ENCODE data around the gene TMEM119. TPM values are rescaled to one million over a fixed set of nuclear protein-coding genes. Genes with fewer than 3 reads are reported as not detected.

TMEM119 gene
- polyA plus RNA-seq, 1 of the 3 experiments (the other 2 are of a cell fraction) = 25.7 TPM

DNA sequence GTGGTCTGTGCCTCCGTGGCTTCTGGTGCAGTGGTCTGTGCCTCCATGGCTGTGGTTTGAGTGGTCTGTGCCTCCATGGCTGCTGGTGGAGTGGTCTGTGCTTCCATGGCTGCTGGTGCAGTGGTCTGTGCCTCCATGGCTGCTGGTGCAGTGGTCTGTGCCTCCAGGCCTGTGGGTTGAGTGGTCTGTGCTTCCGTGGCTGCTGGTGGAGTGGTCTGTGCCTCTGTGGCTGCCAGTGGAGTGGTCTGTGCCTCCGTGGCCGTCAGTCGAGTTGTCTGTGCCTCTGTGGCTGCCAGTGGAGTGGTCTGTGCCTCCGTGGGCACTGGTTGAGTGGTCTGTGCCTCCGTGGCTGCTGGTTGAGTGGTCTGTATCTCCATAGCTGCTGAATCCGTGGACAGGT, 25.7 kb upstream of the TMEM119 start:
- Histone ChIP-seq H2AFZ (ENCODE audit: low read depth) (no peak overlapping the region), H3K9me3 (no peaks in the 10 kb centered on the region), H3K79me2 (ENCODE audit: insufficient read depth) (no peaks in the 10 kb centered on the region), H3K9ac (no peak overlapping the region), H3K27me3 (ENCODE audit: insufficient read depth) (no peaks in the 10 kb centered on the region), H3K36me3 (replicated peaks in 1 of 2; ENCODE audit: control insufficient read depth in 1 of 2, insufficient read depth in 2 of 2, low read length in 1 of 2) (no peaks in the 10 kb centered on the region), H3K4me2 (no peak overlapping the region), H4K20me1 (ENCODE audit: insufficient read depth) (no peaks in the 10 kb centered on the region), H3K4me1 (ENCODE audit: control insufficient read depth in 1 of 2, insufficient read depth in 2 of 2, low read depth in 1 of 2, low read length in 1 of 2) (peaks cover 3 to 8% of the 10 kb centered on the region in 2 experiments; a peak in 3 of 4 replicates), H3K4me3 (ENCODE audit: low read depth in 2 of 2, low read length in 1 of 2) (no peak overlapping the region), H3K27ac (ENCODE audit: low read depth in 2 of 2, low read length in 1 of 2) (no peak overlapping the region), H3F3A (replicated peaks; ENCODE audit: insufficient read depth) (peaks cover 4% of the 10 kb centered on the region), H3K9me2 (no peaks in the 10 kb centered on the region)
- DNase-seq = no peak
- TF ChIP-seq NRF1 (IDR thresholded peaks at IDR 0.05; ENCODE audit: low read depth, low read length) (no peak), ELF1 (IDR thresholded peaks at IDR 0.05) (no peak), FOSL2 (IDR thresholded peaks at IDR 0.05; ENCODE audit: borderline replicate concordance, low read depth) (no peak), TAF1 (IDR thresholded peaks at IDR 0.05; ENCODE audit: borderline replicate concordance, low read depth, low read length) (no peak), EZH2phosphoT487 (IDR thresholded peaks at IDR 0.05; ENCODE audit: borderline replicate concordance, low read depth) (no peak), GATA2 (CRISPR knock-in tag; IDR thresholded peaks at IDR 0.05) (no peak), RCOR1 (IDR thresholded peaks at IDR 0.05; ENCODE audit: low read length) (no peak)
- TF ChIP-seq, protein P1, sequence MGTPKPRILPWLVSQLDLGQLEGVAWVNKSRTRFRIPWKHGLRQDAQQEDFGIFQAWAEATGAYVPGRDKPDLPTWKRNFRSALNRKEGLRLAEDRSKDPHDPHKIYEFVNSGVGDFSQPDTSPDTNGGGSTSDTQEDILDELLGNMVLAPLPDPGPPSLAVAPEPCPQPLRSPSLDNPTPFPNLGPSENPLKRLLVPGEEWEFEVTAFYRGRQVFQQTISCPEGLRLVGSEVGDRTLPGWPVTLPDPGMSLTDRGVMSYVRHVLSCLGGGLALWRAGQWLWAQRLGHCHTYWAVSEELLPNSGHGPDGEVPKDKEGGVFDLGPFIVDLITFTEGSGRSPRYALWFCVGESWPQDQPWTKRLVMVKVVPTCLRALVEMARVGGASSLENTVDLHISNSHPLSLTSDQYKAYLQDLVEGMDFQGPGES (IDR thresholded peaks at IDR 0.05; ENCODE audit: low read depth, low read length) = no peak
- WGBS (ENCODE audit: low lambda C conversion rate) = 83% methylated on average over 1 of the region's 8 CpGs
- ChIA-PET POLR2A (no interaction called here), CTCF (interaction anchor here (19.2 kb wide), 1 partner anchor 57 kb away, joined by 503 read pairs; the partner anchor contains the start of genes ISCU and SART3)

DNA sequence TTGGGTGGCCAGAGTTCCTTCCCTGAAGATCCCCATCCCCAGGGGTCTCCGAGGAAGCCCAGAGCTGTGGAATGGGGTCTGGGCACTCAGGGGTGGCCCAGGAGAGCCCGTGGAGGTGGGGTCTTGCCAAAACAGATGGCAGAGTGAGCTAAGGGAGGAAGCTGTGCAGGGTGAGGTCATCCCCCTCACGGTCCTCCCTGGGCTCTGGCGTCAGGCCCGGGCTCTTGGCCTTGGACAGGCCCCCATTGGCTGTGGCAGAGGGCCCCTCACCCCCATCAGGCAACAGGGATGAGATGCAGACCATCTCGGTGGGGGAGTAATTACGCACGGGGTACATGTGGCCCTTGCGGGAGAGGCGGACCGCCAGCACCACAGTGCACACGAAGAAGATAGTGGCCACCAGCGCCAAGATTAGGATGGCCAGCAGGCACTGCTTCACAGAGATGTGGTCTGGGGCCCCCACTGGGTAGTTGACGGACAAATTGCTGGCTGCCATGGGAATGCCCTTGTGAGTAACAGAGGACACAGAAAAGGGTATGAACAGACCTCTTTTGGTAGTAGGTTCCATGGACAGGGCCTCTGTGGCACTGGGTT, 25.1 kb upstream of the TMEM119 start:
- 77% methylated on average over 14 of the region's 14 CpGs for WGBS (ENCODE audit: low lambda C conversion rate)
- no peak for DNase-seq
- POLR2A ChIA-PET = no interaction called here

More for the DNA sequence above, 25.1 kb upstream of the TMEM119 start:
- CTCF ChIA-PET = interaction anchor here (1.1 to 19.2 kb wide), 2 partner anchors 41 to 56 kb away, joined by 3 to 503 read pairs; partner anchors contain the start of genes ISCU and SART3
- Histone ChIP-seq H2AFZ (ENCODE audit: low read depth) (peak overlapping the region; percentile 83), H3F3A (replicated peaks; ENCODE audit: insufficient read depth) (peaks cover 4% of the 10 kb centered on the region), H3K36me3 (replicated peaks in 1 of 2; ENCODE audit: control insufficient read depth in 1 of 2, insufficient read depth in 2 of 2, low read length in 1 of 2) (no peaks in the 10 kb centered on the region), H3K9me3 (no peaks in the 10 kb centered on the region), H3K4me2 (no peak overlapping the region), H3K27ac (ENCODE audit: low read depth in 2 of 2, low read length in 1 of 2) (no peak overlapping the region), H3K4me1 (ENCODE audit: control insufficient read depth in 1 of 2, insufficient read depth in 2 of 2, low read depth in 1 of 2, low read length in 1 of 2) (peaks cover 0 to 2% of the 10 kb centered on the region in 2 experiments; a peak in 2 of 4 replicates), H3K9me2 (no peaks in the 10 kb centered on the region), H3K4me3 (ENCODE audit: low read depth in 2 of 2, low read length in 1 of 2) (no peak overlapping the region), H3K27me3 (ENCODE audit: insufficient read depth) (no peaks in the 10 kb centered on the region), H4K20me1 (ENCODE audit: insufficient read depth) (no peaks in the 10 kb centered on the region), H3K9ac (no peak overlapping the region), H3K79me2 (ENCODE audit: insufficient read depth) (no peaks in the 10 kb centered on the region)
- no peak for TF ChIP-seq MXI1 (IDR thresholded peaks at IDR 0.05; ENCODE audit: low read depth, low read length)
- TF ChIP-seq CHD2 (IDR thresholded peaks at IDR 0.05; ENCODE audit: low read length, partially characterized antibody) = no peak
- TF ChIP-seq GATA2 (CRISPR knock-in tag; IDR thresholded peaks at IDR 0.05) = no peak
- TF ChIP-seq, protein P2, sequence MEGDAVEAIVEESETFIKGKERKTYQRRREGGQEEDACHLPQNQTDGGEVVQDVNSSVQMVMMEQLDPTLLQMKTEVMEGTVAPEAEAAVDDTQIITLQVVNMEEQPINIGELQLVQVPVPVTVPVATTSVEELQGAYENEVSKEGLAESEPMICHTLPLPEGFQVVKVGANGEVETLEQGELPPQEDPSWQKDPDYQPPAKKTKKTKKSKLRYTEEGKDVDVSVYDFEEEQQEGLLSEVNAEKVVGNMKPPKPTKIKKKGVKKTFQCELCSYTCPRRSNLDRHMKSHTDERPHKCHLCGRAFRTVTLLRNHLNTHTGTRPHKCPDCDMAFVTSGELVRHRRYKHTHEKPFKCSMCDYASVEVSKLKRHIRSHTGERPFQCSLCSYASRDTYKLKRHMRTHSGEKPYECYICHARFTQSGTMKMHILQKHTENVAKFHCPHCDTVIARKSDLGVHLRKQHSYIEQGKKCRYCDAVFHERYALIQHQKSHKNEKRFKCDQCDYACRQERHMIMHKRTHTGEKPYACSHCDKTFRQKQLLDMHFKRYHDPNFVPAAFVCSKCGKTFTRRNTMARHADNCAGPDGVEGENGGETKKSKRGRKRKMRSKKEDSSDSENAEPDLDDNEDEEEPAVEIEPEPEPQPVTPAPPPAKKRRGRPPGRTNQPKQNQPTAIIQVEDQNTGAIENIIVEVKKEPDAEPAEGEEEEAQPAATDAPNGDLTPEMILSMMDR (IDR thresholded peaks at IDR 0.05) = no peak
